Prostate gland (tissue), 2 donors: ENCODE measurements around the gene HS6ST3.

Experiments used
- POLR2AphosphoS5 ChIP-seq: sonication (generic); formaldehyde crosslinking; IDR thresholded peaks from one replicate; pipeline ENCODE4 v1.6.1; 2017; ENCODE audit warnings: antibody characterized with exemption
- TF ChIP-seq, protein P1 (sequence below), 4 experiments: fragments of 200-600 bp in 2 of 4; fragments of 450-650 bp in 2 of 4; sonication (generic) in 2 of 4; IDR thresholded peaks; 1 replicate in 3 of 4; 2 replicates in 1 of 4; pipeline ENCODE4 v1.5.1; 2016 to 2019; ENCODE audit warnings: antibody characterized with exemption in 4 of 4, mild to moderate bottlenecking in 2 of 4, moderate library complexity in 2 of 4

DNA sequence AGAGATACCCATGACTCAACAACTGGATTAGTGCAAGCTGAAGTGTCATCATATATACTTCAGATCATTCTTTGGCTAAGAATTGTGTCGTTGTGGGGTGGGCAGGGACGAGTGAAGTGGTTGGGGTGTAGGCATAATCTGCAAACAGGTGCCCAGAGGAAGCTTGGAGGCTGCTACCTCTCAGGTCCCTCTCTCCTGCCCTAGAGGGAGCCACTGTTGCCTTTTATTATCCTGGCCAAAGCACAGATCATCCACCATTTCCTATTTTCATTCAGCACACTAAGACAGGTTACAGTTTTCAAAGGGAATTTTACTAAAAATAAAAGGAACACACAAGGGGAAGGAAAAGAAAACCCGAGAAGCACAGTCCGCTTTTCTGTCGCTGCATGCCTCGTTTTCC is 126.6 kb downstream of the HS6ST3 start:
- TF ChIP-seq, protein P1, sequence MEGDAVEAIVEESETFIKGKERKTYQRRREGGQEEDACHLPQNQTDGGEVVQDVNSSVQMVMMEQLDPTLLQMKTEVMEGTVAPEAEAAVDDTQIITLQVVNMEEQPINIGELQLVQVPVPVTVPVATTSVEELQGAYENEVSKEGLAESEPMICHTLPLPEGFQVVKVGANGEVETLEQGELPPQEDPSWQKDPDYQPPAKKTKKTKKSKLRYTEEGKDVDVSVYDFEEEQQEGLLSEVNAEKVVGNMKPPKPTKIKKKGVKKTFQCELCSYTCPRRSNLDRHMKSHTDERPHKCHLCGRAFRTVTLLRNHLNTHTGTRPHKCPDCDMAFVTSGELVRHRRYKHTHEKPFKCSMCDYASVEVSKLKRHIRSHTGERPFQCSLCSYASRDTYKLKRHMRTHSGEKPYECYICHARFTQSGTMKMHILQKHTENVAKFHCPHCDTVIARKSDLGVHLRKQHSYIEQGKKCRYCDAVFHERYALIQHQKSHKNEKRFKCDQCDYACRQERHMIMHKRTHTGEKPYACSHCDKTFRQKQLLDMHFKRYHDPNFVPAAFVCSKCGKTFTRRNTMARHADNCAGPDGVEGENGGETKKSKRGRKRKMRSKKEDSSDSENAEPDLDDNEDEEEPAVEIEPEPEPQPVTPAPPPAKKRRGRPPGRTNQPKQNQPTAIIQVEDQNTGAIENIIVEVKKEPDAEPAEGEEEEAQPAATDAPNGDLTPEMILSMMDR (IDR thresholded peaks at IDR 0.05) = no peak
- TF ChIP-seq POLR2AphosphoS5 = no peak
